UCSD-AML1 (cell line): ENCODE results near the gene CDH20.
A peak's percentile ranks its signal among the peaks of the same experiment; 100 is the strongest.

ENCODE experiments used
- DNase-seq: peaks from one replicate; lab custom pipeline; 2025; ENCODE audit not compliant: unreplicated experiment; lab: John Stamatoyannopoulos, UW

Gene CDH20

GRCh38 chr18:61333271-61333745 is at the start of gene CDH20:
Gene CDH20 (plus strand): TSS chr18:61333430.
- no peak for DNase-seq

GRCh38 chr18:61284039-61284438 is 49.2 kb upstream of the CDH20 start:
- DNase-seq = no peak

- no peak for DNase-seq
These were observed 47.5 kb upstream of the CDH20 start for GRCh38 chr18:61285777-61286176.

GRCh38 chr18:61286867-61287266 is 46.4 kb upstream of the CDH20 start:
- DNase-seq = no peak

GRCh38 chr18:61290616-61291015 is 42.6 kb upstream of the CDH20 start:
- DNase-seq = no peak

GRCh38 chr18:61292280-61293035 is 40.8 kb upstream of the CDH20 start:
- no peak for DNase-seq

DNA sequence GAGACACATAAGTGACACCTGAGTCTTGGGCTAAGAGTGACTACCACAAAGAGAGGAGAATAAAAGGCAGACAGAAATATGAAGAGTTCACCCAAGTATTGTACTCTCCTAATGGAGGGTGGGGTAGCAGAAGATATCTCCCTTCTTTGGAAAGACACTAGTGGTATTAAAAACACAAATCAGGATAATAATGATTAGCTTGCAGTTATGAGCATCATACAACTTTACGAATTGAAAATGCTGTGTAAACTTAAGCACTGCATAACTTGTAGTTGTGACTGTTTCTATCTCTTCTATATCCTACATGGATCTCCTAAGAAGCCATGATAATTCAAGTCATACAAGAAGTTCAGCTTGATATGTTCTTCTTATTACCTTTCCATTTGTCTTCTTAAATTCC is 38.1 kb upstream of the CDH20 start:
- no peak for DNase-seq

GRCh38 chr18:61308004-61308403 is 25.2 kb upstream of the CDH20 start:
- DNase-seq = no peak

- DNase-seq = no peak
These were observed 24.3 kb upstream of the CDH20 start for GRCh38 chr18:61308795-61309393.

DNA sequence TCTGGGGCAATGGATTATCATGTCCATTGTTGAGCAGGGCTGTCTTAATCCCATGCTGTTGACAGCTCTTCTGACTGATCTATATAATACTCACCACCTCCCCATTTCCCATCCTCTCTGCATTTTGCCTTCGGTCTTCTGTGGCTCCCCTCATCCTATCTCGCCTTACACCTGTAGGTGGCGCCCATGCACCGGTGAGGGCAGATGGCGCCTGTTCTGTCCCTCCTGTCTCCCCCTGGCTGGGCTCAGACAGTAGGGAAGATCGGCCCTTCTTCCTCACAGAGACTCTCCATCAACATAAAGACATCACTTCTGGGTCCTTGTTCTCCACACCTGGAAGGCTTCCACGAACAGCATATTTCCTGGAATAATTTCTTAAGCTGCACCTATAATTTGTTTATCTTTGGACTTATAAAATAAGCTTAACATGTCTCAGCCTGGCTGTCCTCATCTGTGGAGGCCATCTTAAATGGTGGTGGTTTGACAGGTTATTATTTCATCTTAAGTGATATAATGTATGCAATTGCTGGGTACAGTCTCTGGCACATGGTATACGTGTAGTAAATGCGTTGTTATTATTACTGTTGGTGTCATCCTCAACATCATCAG is 10.9 kb upstream of the CDH20 start:
- peak; percentile 52 for DNase-seq

DNA sequence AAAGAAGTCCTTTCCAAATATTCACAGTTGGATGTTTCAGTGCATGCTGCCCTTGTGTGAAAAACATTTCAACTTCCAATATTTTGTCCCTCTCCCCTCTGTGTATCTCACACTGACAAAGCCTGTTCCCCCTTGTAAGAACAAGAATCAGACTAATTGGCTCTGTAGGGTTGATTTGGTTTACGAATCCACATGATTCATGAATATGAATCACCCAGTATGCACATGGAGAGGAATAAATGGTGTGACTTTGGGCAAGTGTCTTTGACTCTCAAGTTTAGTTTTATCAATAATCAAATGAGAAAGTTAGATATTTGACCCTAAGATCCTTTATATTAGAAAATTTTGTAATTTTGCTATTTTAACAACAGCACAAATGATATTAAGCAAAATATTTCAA is 9.3 kb upstream of the CDH20 start:
- no peak for DNase-seq

DNA sequence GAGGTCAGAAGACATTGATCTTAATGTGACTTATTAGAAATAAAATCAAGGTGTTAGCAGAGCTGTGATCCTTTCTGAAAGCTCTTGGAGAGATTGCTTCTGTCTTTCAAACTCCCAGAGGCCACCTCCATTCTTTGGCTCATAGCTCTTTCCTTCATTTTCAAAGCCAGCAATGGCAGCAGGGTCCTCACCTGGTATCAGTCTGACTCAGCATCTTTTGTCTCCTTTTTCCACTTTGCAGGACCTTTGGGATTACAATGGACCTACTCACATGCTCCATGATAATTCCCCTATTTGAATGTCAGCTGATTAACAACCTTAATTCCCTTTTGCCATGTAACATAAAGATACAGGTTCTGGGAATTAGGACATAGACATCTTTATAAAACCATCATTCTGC is 6.8 kb upstream of the CDH20 start:
- no peak for DNase-seq

- no peak for DNase-seq
These were observed 3.8 kb upstream of the CDH20 start for GRCh38 chr18:61329398-61329797.

DNA sequence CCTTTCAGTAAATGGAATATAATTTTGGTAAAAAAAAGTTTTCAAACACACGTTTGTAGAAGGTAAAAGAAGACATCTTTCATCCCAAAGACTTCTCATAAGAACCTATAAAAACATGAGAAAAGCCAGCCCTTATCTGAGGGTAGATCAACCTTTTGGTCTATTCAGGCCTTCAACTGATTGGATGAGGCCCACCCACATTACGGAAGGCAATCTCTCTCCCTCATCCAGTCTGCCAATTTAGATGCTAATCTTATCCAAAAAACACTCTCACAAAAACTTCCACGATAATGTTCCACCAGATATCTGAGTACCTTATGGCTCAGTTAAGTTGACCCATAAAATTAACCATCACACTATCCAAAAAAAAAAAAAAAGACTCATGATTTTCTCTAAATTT is 2.2 kb upstream of the CDH20 start:
- no peak for DNase-seq

DNA sequence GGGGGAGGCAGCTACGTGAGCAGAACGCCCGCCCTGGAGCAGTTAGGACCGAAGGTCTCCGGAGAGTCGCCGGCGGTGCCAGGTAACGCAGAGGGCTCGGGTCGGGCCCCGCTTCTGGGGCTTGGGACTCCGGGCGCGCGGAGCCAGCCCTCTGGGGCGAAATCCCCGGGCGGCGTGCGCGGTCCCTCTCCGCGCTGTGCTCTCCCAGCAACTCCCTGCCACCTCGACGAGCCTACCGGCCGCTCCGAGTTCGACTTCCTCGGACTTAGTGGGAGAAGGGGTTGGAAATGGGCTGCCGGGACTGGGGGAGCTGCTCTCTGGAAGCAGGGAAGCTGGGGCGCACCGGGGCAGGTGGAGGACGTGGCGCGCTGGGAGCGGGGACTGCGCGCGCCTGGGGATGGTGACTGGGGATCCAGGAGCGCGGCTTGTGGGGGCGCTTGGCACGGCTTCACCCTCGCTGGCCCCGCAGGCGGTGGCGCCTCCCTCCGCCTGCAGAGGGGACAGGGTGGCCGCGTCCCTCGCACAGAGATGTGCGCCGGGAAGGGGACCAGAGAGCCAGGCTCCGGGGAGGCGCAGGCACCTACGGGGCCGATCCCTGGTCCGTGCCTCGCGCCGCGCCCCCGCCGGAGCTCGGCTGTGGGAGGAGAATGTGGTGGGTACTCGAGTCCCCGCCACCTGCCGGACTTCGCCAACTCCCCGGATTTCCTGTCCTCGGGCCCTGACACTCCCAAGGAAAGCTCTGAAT is 688 bp downstream of the CDH20 start:
- DNase-seq = no peak

GRCh38 chr18:61334491-61334850 is 1.2 kb downstream of the CDH20 start:
- no peak for DNase-seq

DNA sequence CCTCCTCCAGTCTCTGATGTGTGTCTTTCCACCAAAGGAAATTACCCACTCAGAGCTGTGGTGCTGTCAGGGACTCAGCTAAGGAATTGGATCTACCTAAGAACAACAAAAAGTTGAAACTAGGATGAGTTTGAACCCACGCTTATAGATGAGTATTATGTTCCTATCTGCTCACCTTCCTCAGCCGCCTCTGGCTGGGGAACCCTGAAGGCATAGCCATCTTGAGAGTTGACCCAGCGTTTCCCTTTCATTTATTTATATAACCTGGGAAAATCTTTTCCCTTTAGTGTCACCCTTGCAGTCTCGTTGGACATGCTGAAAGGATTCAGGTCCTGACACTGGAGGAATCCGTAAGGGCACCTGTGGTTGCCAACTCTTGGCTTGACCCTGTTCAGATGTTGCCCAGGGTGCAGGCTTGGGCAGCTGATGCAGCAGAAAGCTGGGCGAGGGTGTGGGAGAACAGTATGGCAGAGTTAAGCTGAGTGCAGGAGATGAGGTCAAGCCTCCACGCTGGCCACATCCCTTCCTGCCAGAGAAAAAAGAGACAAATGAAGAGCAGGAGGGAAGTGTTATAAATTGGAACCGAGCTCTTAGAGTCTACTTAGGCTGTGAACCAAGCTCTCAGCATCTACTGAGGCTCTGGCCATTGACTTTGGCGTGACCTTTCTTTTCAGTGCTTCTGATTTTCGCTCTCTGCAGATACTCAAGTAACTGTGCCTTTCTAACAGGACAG is 1.9 kb downstream of the CDH20 start:
- no peak for DNase-seq

DNA sequence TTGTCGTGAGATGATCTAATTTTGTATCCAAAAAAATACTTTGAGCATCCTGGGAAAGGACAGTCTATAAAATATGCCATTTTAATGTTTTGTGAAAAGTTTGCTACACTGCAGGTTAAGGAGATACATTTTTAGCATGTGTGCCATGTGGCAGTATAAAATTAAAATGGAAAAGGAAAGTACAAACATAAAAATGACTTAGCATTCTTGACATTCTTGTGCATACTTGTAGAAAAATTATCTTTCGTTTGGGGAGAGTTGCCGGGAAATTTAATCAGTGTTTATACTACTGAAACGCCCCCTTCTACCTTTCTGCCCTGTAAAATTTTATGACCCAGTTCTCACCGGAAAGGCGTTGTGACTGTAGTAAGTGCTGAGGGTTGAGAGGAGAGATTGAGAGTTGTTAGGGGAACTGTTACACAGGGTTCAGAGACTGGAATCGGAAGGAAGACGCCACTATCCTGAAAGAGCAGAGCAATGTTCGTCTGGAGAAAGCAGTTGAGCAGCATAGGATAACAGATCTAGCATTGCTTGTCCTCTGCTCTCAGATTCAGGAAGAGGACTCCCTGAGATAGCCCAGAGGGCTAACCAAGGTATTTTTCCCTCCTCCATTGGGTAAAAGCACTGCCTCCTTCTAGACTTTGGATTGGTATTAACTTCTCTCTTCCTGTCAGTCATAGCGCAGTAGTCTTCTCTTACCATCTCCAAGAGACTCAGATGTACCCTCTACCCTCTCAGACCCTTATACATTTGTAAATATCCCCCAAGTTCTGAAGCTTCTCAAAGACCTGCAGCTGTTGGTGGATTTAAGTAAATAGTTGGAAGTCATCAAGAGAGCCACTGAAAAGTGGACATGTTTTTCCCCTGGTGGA is 2.7 kb downstream of the CDH20 start:
- no peak for DNase-seq

- DNase-seq = no peak
These were observed 3.5 kb downstream of the CDH20 start for GRCh38 chr18:61336766-61337165.

DNA sequence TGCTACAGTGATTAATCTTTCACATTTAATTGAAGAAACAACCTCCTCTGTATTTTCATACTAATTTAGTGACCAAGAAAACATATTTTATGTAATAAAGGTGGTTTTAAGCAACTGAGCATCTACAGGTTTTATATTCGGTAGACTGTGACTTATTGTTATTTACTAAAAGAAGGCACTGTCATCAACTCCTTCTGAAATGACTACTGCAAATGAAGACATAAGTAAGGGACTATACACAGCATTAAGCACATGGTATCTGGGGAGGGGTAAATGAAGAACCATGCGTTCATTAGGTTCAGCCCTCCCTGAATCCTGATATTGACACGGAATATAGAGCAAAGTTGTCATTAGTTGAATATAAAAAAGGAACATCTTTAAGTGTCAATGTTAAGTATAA is 4.3 kb downstream of the CDH20 start:
- no peak for DNase-seq
